Stomach (tissue), 4 donors: ENCODE results near the gene EIPR1.

ENCODE experiments used
- EP300 ChIP-seq: sonication (generic); formaldehyde crosslinking; IDR thresholded peaks from one replicate; pipeline ENCODE4 v1.6.1; 2017; ENCODE audit warnings: antibody characterized with exemption
- POLR2A ChIP-seq, 4 donors: fragments of 450-650 bp; IDR thresholded peaks; one replicate each; pipeline ENCODE4 v1.6.1; 2016; ENCODE audit warnings: antibody characterized with exemption in 4 of 4, control low read depth in 2 of 4, mild to moderate bottlenecking in 1 of 4, moderate library complexity in 1 of 4
- POLR2AphosphoS5 ChIP-seq, 3 donors: sonication (generic); formaldehyde crosslinking; IDR thresholded peaks; one replicate each; pipeline ENCODE4 v1.6.1; 2016; ENCODE audit warnings: antibody characterized with exemption in 3 of 3
- TF ChIP-seq, protein P1 (sequence below), 7 experiments: fragments of 450-650 bp in 4 of 7; fragments of 200-600 bp in 3 of 7; sonication (generic) in 3 of 7; IDR thresholded peaks; one replicate each; pipeline ENCODE4 v1.5.1; 2016 to 2019; ENCODE audit warnings: antibody characterized with exemption in 7 of 7, control low read depth in 2 of 7, mild to moderate bottlenecking in 1 of 7

- TF ChIP-seq, protein P1, sequence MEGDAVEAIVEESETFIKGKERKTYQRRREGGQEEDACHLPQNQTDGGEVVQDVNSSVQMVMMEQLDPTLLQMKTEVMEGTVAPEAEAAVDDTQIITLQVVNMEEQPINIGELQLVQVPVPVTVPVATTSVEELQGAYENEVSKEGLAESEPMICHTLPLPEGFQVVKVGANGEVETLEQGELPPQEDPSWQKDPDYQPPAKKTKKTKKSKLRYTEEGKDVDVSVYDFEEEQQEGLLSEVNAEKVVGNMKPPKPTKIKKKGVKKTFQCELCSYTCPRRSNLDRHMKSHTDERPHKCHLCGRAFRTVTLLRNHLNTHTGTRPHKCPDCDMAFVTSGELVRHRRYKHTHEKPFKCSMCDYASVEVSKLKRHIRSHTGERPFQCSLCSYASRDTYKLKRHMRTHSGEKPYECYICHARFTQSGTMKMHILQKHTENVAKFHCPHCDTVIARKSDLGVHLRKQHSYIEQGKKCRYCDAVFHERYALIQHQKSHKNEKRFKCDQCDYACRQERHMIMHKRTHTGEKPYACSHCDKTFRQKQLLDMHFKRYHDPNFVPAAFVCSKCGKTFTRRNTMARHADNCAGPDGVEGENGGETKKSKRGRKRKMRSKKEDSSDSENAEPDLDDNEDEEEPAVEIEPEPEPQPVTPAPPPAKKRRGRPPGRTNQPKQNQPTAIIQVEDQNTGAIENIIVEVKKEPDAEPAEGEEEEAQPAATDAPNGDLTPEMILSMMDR (IDR thresholded peaks at IDR 0.05), result no peak
- TF ChIP-seq POLR2A (IDR thresholded peaks at IDR 0.05) (no peak), EP300 (no peak), POLR2AphosphoS5 (IDR thresholded peaks at IDR 0.05) (no peak)
Observed at GRCh38 chr2:3317277-3317685, 60.3 kb downstream of the EIPR1 start.
